Vagina (tissue), 2 donors: ENCODE data around the gene GBF1.

Source experiments
- POLR2A ChIP-seq, 2 donors: fragments of 450-650 bp; IDR thresholded peaks; one replicate each; pipeline ENCODE4 v1.6.1; 2017; ENCODE audit warnings: antibody characterized with exemption in 2 of 2, mild to moderate bottlenecking in 2 of 2, moderate library complexity in 2 of 2
- POLR2AphosphoS5 ChIP-seq, 2 donors: sonication (generic); formaldehyde crosslinking; IDR thresholded peaks; one replicate each; pipeline ENCODE4 v1.9.0; 2017; ENCODE audit warnings: antibody characterized with exemption in 2 of 2, mild to moderate bottlenecking in 2 of 2, low read depth in 1 of 2; ENCODE audit not compliant: insufficient read depth in 1 of 2
- TF ChIP-seq, protein P1 (sequence below), 3 experiments: fragments of 450-650 bp in 2 of 3; fragments of 200-600 bp in 1 of 3; sonication (generic) in 1 of 3; IDR thresholded peaks; one replicate each; pipeline ENCODE4 v1.5.1; 2017 to 2019; ENCODE audit warnings: antibody characterized with exemption in 3 of 3, mild to moderate bottlenecking in 2 of 3, moderate library complexity in 2 of 3

DNA sequence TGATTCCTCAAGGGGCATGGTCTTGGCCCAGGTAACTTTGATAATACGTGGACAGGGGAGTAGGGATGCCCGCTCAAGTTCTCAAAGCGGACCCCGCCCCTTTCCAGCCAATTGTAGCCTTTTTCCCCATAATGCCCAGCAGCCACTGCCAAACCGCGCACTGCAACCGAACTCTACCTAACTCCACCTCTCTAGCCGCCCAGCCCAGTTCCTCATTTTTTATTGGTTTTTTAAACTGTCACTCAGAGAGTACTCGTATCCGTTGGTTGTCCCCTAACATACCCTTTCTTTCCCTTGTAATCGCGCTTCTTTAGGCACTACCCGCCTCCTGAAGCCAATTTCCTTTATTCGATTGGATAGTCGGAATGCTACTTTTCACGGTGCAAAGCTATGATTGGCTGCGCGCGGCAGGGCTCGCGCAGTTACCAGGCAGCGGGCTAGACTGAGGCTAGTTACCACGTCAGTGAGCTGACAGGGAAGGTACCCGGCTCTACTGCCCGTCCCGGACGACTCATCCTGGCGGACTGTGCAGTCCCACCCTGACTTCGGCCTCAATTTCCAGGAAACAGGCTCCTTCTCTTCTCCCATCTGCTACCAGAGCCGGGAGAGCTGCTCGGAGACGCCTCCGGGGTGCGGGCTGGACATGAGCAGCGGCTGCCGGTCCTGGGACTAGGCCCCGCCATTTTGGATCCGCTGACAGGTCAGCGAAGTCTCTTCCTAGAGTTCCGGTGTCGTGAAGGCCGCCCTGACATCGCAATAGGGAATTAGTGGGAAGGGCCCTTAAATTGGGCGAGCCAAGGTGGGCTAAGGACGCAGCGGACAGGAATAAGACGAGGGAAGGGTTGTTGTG lies at the start of gene GBF1:
- TF ChIP-seq, protein P1, sequence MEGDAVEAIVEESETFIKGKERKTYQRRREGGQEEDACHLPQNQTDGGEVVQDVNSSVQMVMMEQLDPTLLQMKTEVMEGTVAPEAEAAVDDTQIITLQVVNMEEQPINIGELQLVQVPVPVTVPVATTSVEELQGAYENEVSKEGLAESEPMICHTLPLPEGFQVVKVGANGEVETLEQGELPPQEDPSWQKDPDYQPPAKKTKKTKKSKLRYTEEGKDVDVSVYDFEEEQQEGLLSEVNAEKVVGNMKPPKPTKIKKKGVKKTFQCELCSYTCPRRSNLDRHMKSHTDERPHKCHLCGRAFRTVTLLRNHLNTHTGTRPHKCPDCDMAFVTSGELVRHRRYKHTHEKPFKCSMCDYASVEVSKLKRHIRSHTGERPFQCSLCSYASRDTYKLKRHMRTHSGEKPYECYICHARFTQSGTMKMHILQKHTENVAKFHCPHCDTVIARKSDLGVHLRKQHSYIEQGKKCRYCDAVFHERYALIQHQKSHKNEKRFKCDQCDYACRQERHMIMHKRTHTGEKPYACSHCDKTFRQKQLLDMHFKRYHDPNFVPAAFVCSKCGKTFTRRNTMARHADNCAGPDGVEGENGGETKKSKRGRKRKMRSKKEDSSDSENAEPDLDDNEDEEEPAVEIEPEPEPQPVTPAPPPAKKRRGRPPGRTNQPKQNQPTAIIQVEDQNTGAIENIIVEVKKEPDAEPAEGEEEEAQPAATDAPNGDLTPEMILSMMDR (IDR thresholded peaks at IDR 0.05), result no peak
- peak in 1 of 2 donors; percentile 95 for TF ChIP-seq POLR2A (IDR thresholded peaks at IDR 0.05)
- TF ChIP-seq POLR2AphosphoS5 (IDR thresholded peaks at IDR 0.05; ENCODE audit: insufficient read depth in 1 of 2, low read depth in 1 of 2), result peak; percentile 97 to 99
